ENCODE data around the gene KCNQ4.
A peak's percentile ranks its signal among the peaks of the same experiment; 100 is the strongest.

Gene KCNQ4

DNA sequence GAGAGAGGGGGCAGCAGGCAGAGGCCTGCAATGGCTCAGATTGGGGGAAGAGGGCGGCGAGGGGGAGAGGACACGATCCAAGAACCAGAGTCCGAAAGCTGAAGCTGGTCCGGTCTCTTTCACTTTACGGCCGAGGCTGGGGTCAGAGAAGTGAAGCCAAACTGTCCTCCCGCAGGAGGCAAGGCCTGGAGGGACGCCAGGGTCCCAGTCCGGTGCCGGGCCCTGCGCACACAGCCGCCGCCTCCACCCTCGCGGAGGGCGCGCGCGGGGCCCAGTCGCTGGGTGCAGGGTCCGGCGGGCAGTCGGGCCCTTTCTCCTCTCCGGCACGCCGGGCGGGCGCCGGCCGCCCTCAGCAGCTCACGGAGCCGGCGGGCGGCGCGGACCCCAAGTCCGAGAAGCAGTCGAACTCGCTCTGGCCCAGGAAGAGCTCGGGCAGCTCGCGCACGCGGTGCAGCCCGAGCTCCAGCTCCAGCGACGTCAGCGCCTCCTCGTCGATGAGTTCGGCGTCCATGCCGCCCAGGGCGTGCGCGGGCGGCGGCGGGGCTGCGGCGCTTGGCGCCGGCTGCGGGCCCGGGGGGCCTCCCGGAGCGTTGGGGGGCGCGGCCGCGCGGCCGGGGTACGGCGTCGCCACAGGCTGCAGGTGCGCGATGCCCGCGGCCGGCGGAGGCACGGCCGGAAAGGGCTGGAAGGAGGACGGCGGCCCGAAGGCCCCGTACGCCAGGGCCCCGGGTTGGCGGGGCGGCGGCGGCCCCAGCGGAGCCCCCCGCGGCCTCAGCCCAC is 77.8 kb downstream of the KCNQ4 start:
- no peak for DNase-seq (ENCODE audit: low read depth)

GRCh38 chr1:40862008-40862863 is 78.6 kb downstream of the KCNQ4 start, which contains the start of gene CITED4:
CITED4 (minus strand) TSS chr1:40862363; CDS start chr1:40862127, 236 bp downstream.
- DNase-seq (ENCODE audit: low read depth): peak; percentile 91

DNA sequence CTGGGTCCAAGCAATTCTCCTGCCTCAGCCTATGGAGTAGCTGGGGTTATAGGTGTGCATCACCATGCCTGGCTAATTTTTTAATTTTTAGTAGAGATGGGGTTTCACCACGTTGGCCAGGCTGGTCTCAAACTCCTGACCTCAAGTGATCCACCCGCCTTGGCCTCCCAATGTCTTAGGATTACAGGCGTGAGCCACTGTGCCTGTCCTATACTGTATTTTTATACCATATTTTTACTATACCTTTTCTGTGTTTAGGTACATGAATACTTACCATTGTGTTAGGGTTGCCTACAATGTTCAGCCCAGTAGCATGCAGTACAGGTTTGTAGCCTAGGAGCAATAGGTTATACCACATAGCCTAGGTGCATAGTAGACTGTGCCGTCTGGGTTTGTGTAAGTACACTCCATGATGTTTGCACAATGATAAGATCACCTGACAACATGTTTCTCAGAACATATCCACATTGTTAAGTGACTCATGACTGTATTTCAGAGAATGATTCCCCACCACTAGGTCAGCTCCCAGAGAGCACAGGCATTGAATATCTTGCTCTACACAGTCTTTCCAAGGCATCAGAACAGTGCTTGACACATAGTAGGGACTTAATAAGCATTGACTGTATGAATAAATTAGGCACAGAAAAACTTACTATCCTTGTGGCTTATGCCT is 84.6 kb downstream of the KCNQ4 start:
- no peak for DNase-seq (ENCODE audit: low read depth)

DNA sequence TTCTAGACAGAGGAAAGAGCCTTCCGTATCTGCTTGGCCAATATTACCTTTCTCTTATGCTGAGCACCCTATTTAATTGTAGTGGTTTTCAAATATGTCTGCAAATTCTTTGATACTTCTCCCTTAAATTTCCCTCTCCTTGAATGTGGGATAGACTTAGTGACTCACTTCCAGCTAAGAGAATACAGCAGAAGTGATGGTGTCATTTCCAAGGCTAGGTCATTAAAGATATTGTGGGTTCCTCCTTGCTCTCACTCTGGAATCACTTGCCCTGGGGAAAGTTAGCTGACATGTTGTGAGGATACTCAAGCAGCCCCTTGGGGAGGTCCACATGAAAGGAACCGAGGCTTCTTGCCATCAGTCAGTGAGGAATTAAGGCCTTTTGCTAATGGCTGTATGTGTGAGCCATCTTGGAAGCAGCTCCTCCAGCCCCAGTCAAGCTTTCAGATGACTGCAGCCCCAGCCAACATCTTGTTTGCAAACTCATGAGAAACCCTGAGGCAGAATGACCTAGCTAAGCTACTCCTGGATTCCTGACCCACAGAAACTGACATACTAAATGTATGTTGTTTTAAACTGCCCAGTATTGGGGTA is 86.6 kb downstream of the KCNQ4 start:
- DNase-seq (ENCODE audit: low read depth): no peak

- DNase-seq (ENCODE audit: low read depth): no peak
These were observed 88.7 kb downstream of the KCNQ4 start for GRCh38 chr1:40872276-40872675.

DNA sequence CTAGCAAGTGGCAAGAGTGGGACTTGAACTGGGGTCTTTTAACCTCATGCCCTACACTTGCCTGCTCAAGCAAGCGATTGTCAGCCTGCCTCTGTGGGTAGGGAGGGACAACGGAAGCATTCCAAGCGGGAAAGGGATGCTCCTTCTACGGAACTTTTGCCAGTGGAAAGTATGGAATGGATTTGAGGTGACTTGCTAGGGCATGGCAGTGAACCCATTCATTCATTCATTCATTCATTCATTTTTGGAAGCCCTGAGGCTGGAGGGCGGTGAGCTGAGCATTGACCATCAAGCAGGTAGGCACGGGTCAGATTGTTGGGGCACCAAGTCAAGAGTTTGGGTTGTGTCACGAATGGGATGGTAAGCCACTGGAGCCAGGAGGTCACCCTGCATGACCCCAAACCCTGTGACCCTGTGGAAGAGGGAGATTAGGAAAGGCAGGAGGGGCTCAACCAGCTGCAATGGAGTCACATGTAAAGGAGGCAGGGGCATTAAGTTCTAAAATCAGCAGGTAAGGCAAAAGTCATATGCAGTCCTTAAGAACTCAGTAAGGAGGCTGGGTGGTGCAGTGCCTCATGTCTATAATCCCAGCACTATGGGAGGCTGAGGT is 90.4 kb downstream of the KCNQ4 start:
- no peak for DNase-seq (ENCODE audit: low read depth)

GRCh38 chr1:40876436-40876761 is 92.8 kb downstream of the KCNQ4 start:
- no peak for DNase-seq (ENCODE audit: low read depth)

DNA sequence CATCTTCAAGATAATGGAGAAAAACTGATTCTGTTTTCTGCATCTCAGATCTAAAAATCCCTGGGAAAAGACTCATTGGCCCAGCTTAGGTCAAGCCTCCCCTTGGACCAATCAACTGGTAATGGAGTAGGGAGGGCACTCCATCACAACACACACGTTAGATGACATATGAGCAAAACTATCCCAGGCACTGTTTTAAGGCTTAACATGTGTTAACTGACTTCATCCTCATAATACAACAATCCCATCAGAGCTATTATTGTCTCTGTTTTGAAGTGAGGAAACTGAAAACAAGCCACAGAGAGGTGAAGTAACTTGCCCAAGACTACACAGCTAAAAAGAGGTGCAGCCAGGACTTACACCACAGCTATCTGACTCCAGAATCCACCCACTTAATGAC is 93.3 kb downstream of the KCNQ4 start:
- no peak for DNase-seq (ENCODE audit: low read depth)

- DNase-seq (ENCODE audit: low read depth): no peak
These were observed 94.1 kb downstream of the KCNQ4 start for GRCh38 chr1:40877698-40878097.

DNA sequence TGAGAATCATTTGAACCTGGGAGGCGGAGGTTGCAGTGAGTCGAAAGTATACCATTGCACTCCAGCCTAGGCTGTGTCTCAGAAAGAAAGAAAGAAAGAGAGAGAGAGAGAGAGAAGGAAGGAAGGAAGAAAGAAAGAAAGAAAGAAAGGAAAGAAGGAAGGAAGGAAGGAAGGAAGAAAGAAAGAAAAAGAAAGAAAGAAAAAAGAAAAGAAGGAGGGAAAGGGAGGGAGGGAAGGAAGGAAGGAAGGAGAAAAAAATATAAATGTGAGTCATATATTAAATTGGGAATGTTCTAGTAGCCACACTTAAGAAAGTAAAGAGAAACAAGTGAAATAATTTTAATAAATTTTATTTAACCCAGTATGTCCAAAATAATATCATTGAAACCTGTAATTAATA is 95.3 kb downstream of the KCNQ4 start:
- DNase-seq (ENCODE audit: low read depth): no peak

DNA sequence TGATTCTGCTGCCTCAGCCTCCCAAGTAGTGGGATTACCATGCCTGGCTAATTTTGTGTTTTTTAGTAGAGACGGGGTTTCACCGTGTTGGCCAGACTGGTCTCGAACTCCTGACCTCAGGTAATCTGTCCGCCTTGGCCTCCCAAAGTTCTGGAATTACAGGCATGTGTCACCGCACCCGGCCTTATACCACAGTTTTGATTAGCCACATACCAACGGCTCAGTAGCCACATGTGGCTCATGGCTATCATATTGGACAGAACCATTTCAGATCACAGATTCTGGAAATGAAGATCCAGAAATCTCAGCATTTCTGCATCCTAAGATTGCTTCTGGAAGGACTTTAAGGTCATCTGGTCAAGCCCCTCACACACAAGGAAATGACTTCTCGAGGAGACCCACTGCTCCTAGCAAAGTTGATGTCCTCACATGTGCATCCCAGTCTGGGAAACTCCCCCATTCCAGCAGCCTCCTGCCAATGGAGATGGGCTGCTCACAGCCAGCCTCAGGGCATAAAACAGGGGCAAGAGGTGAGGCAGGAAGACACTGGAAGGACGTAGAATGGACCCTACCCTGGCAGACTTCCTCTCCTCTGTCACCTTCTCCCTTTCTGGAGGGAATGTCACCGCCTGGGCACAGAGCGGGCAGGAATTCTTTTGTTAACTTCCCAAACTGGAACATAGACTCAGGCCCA is 96.0 kb downstream of the KCNQ4 start:
- DNase-seq (ENCODE audit: low read depth): no peak

GRCh38 chr1:40880813-40881549 is 97.4 kb downstream of the KCNQ4 start:
- no peak for DNase-seq (ENCODE audit: low read depth)

GRCh38 chr1:40884055-40884795 is 100.6 kb downstream of the KCNQ4 start:
- DNase-seq (ENCODE audit: low read depth): no peak

DNA sequence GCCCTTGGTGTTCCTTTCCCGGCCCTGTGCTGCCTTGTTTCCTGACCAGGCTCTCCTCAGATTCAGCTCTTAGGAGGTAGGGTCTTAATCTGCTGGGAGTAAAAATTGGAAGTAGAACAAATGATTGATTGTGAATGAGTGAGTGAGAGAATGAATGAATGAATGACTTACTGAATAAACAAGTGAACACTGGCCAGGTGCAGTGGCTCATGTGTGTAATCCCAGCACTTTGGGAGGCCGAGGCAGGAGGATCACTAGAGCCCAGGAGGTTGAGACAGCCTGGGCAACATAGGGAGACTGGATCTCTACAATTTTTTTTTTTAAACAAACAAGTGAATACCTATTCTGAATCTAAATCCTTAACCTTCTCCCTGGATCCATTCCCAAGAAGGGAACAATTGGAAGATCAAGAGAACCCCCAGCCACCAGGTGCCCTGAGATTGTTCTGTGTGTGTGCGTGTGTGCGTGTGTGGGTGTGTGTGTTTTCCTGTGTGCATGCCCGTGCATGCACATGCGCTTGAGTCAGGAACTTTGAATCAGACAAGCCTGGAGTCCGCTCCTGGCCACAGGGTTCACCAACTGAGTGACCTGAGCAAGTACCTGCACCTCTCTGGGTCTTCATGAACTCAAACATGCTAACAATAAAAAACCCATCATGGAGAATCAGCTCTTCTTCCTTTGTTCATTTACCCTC is 102.9 kb downstream of the KCNQ4 start:
- no peak for DNase-seq (ENCODE audit: low read depth)

GRCh38 chr1:40887012-40887378 is 103.4 kb downstream of the KCNQ4 start:
- DNase-seq (ENCODE audit: low read depth): no peak

DNA sequence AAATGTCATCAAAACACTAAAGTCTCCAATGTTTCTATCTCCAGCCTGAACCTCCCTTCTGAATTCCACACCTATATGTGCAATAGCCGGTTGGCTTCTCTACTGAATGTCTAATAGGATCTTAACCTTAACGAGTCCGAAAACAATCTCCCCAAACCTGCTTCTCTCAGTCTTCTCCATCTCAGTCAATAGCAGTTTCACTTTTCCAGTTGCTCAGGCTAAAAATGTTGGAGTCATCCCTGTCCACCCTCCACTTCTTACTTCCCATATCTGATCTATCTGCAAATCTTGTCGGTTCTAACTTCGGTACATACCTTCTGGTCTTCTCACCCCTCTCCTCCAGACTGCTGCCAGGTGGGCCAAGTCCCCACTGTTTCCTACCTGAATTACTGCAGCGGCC is 104.1 kb downstream of the KCNQ4 start:
- no peak for DNase-seq (ENCODE audit: low read depth)
